GM19193 (cell line): ENCODE measurements around the gene TNXB.

Experiments
- POLR2A ChIP-seq: IDR thresholded peaks from 4 replicates; pipeline ENCODE4 v1.6.1; 2011; ENCODE audit not compliant: insufficient read depth, insufficient read length; ENCODE audit errors: extremely low read depth

TNXB gene

DNA sequence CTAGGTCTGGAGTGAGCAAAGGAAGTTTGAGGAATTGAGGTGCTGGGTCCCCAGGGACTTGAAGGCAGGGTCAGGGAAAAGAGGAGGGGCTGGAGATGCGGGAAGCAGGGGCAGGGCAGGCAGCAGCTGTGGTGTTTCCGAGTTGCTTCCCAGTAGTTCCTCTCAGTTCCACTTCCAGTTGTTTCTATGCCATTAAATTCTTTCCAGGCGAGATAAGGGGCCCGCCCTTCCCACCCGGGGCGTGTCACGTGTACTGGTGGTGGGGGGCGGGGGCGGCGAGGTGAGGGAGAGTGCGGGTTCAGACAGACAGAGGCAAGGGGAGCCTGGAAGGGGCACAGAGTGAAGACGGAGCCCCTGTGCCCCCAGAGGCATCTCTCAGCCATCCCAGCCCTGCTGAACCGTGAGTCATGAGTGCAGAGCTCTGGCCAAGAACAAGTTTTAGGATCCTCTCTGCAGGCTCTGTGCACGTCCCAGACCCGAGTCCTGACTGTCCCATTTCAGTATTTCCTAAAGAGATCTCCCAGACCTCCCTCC is 977 bp downstream of the TNXB start:
- TF ChIP-seq POLR2A, result no peak

GRCh38 chr6:32107406-32107805 is 1.7 kb downstream of the TNXB start:
- no peak for TF ChIP-seq POLR2A

- TF ChIP-seq POLR2A, result no peak
These were observed 3.7 kb downstream of the TNXB start for GRCh38 chr6:32105433-32105832.

DNA sequence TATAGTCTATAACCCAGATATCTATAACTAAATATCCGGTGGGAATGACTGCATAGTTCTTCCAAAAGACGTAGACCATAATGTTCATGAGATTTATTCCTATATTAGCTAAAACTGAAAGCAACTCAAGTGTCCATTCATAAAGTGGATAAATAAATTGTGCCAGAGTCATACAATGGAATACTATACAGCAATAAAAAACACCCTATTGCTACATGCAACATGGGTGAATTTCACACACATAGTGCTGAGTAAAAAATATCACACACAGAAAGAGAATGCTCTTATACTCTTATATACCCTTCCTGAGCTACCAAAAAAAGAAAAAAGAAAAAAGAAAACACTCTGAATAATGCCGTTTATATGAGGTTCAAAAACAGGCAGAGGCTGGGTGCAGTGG is 6.9 kb downstream of the TNXB start:
- no peak for TF ChIP-seq POLR2A

DNA sequence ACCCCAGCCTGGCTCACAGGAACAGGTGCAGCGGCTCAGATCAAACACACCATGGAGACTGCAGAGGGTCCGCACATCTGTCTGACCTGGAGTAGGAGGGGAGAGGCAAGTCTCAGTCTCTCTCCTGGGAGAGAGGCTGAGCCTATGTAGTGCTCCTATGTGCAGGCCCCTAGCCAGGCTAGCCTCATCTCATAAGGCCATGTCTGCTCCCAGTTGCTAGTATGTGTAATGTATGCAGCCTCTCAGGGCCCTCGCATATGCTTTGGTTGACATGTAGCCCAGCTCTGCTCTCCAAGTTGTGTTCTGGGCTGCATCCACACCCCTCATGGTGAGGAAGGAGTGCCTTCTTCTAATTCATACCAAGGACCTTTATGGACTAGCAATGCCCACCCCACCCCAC is 11.8 kb downstream of the TNXB start:
- TF ChIP-seq POLR2A, result no peak

DNA sequence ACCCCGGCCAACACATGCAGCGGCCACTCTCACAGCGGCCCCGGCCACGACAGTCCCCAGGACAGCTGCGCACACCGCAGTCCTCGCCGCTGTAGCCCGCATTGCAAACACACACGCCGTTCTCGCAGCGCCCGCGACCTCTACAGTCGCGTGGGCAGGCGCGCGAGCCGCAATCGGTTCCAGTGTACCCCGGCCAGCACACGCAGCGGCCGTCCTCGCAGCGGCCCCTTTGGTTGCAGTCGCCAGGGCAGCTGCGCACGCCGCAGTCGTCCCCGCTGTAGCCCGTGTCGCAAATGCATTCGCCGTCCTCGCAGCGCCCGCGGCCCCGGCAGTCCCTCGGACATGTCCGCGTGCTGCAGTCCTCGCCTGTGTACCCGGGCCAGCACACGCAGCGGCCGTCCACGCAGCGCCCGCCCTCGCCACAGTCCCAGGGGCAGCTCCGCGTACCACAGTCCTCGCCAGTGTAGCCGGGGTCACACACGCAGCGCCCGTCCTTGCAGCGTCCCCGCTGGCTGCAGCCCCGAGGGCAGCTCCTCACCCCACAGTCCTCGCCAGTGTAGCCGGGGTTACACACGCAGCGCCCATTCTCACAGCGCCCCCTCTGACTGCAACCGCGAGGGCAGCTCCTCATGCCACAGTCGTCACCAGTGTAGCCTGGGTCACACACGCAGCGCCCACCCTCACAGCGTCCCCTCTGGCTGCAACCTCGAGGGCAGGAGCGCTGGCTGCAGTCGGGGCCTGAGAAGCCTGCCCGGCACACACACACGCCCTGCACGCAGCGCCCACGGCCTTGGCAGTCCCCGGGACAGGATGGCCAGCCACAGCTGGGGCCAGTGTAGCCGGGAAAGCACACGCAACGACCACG is 12.5 kb downstream of the TNXB start:
- no peak for TF ChIP-seq POLR2A

- no peak for TF ChIP-seq POLR2A
These were observed 13.1 kb downstream of the TNXB start for GRCh38 chr6:32096087-32096393.

DNA sequence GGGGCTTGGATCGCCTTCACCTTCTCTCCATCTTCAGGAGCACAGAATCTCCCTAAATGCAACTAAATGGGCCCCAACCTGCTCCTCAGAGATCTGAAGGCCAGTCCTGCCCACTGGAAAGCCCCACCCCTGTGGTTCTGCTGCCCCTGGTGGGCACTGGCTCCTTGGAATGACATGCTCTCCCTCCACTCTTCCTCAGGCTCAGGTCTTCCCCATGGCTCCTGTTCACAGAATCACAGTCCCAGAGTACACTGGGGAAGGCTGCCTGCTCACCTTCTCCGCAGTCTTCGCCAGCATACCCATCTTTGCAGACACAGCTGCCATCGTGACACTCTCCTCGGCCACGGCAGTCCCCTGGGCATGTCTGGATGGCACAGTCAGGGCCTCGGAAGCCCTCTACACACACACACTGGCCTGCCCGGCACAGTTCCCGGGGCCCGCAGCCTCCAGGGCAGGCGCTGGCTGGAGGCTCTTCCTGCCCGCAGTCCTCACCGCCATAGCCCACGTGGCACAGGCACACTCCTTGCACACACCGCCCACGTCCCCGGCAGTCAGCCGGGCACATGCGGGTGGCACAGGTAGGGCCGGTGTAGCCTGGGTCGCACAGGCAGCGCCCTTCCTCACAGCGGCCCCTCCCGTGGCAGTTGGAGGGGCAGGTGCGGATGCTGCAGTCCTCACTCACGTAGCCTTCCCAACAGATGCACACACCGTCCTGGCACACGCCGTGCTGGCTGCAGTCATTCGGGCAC is 13.6 kb downstream of the TNXB start:
- no peak for TF ChIP-seq POLR2A

GRCh38 chr6:32092760-32093497 is 16.2 kb downstream of the TNXB start:
- TF ChIP-seq POLR2A, result no peak

DNA sequence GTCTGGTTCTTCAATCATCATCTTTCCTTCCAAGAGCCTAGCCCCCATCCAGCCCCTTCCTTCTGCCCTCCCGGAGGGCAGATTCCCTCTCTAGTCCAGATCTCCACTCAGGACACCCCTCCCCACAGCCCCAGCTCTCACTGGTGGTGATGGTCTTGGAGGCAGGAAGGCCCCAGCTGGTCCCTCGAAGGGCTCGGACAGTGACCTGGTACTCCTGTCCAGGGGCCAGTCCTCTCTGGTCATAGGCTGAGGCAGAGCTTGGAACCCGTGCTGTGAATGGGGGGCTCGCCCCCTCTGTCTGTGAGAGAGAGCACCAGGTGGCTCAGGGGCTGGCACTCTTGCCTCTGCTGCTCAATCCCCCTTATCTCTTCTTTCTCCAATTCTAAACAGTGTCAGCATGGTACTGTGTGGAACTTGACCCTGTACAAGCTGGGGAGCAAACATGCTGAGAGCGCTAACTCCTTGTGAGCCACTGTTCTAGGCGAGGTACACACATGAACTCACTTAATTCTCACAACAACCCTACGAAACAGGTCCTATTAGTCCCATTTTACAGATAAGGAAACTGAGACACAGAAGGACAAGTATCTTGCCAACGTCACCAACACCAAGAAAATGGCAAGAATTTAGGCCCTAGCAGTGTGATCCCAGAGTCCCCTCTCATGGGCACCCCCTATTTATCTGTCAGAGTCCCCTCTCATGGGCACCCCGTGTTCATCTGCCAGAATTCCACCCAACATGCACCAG is 19.9 kb downstream of the TNXB start:
- TF ChIP-seq POLR2A, result no peak

- TF ChIP-seq POLR2A, result no peak
These were observed 20.6 kb downstream of the TNXB start for GRCh38 chr6:32088487-32089049.

GRCh38 chr6:32087574-32088486 is 21.3 kb downstream of the TNXB start:
- no peak for TF ChIP-seq POLR2A
